Neural cell (in vitro differentiated cells): ENCODE data around the gene ZNF467. TPM values are rescaled to one million over a fixed set of nuclear protein-coding genes. Genes with fewer than 3 reads are reported as not detected.

Source experiments
- H2AFZ ChIP-seq: fragments of 200-600, 300-800 bp; sonication (generic), shearing (Covaris generic); 2 replicates; pipeline ENCODE4 v1.6.0; 2014; ENCODE audit warnings: low read depth, mild to moderate bottlenecking, antibody characterized with exemption, low read length, moderate library complexity
- H3F3A ChIP-seq: fragments of 200-600 bp; shearing (Covaris generic); 2 replicates; pipeline ENCODE4 v1.6.1; 2016; ENCODE audit warnings: mild to moderate bottlenecking, moderate library complexity, mixed read lengths, antibody characterized with exemption, low read length; ENCODE audit not compliant: insufficient read depth, poor library complexity, severe bottlenecking
- H3K27ac ChIP-seq: fragments of 200-600, 300-800 bp; sonication (generic), shearing (Covaris generic); 2 replicates; pipeline ENCODE4 v1.5.1; 2014; ENCODE audit warnings: mild to moderate bottlenecking, low read length, moderate library complexity
- H3K27me3 ChIP-seq: fragments of 300-800, 200-600 bp; sonication (generic), shearing (Covaris generic); 2 replicates; pipeline ENCODE4 v1.6.0; 2014; ENCODE audit warnings: mild to moderate bottlenecking, low read depth, low read length, moderate library complexity; ENCODE audit not compliant: insufficient read depth
- H3K36me3 ChIP-seq: fragments of 300-800, 200-600 bp; sonication (generic), shearing (Covaris generic); 2 replicates; pipeline ENCODE4 v1.5.1; 2014; ENCODE audit warnings: mild to moderate bottlenecking, antibody characterized with exemption, low read length, moderate library complexity; ENCODE audit not compliant: insufficient read depth
- H3K4me2 ChIP-seq: fragments of 300-800, 200-600 bp; sonication (generic), shearing (Covaris generic); 2 replicates; pipeline ENCODE4 v1.6.0; 2014; ENCODE audit warnings: mild to moderate bottlenecking, low read length
- H3K4me3 ChIP-seq: fragments of 300-800, 200-600 bp; sonication (generic), shearing (Covaris generic); 2 replicates; pipeline ENCODE4 v1.5.1; 2014; ENCODE audit warnings: mild to moderate bottlenecking, low read length, moderate library complexity
- H3K79me2 ChIP-seq: fragments of 200-600 bp; shearing (Covaris generic); replicated peaks from 2 replicates; pipeline ENCODE4 v1.6.0; 2014; ENCODE audit warnings: mild to moderate bottlenecking, low read length, moderate library complexity; ENCODE audit not compliant: insufficient read depth
- H3K9ac ChIP-seq: fragments of 300-800, 200-600 bp; sonication (generic), shearing (Covaris generic); 2 replicates; pipeline ENCODE4 v1.6.1; 2016; ENCODE audit warnings: mild to moderate bottlenecking, low read length, mixed read lengths
- H3K9me2 ChIP-seq: fragments of 200-600 bp; shearing (Covaris generic); 2 replicates; pipeline ENCODE4 v1.6.1; 2016; ENCODE audit warnings: mild to moderate bottlenecking, low read length, mixed read lengths; ENCODE audit not compliant: insufficient read depth
- H3K9me3 ChIP-seq: fragments of 200-600, 300-800 bp; sonication (generic), shearing (Covaris generic); 2 replicates; pipeline ENCODE4 v1.6.1; 2016; ENCODE audit warnings: mild to moderate bottlenecking, mixed run types, low read length, moderate library complexity, mixed read lengths
- H4K20me1 ChIP-seq: fragments of 200-600 bp; shearing (Covaris generic); 2 replicates; pipeline ENCODE4 v1.6.1; 2016; ENCODE audit warnings: mild to moderate bottlenecking, mixed run types; ENCODE audit not compliant: insufficient read depth
- CTCF ChIP-seq: fragments of 450-650 bp; IDR thresholded peaks from 2 replicates; pipeline ENCODE4 v1.5.1; 2014; ENCODE audit warnings: antibody characterized with exemption, mild to moderate bottlenecking, moderate library complexity; ENCODE audit not compliant: poor library complexity, severe bottlenecking
- EP300 ChIP-seq: fragments of 450-650 bp; conservative IDR thresholded peaks from 2 replicates; pipeline ENCODE4 v1.6.1; 2014; ENCODE audit warnings: antibody characterized with exemption, mild to moderate bottlenecking, moderate library complexity; ENCODE audit not compliant: poor library complexity, severe bottlenecking
- EZH2 ChIP-seq: fragments of 200-600, 300-800 bp; shearing (Covaris generic), sonication (generic); IDR thresholded peaks from 2 replicates; pipeline ENCODE4 v1.6.1; 2014; ENCODE audit warnings: antibody characterized with exemption, low read length, borderline replicate concordance, mild to moderate bottlenecking; ENCODE audit not compliant: insufficient read depth, poor library complexity, severe bottlenecking
- MXI1 ChIP-seq: fragments of 450-650 bp; conservative IDR thresholded peaks from 2 replicates; pipeline ENCODE4 v1.6.1; 2014; ENCODE audit warnings: antibody characterized with exemption, mild to moderate bottlenecking; ENCODE audit not compliant: poor library complexity, severe bottlenecking
- POLR2AphosphoS5 ChIP-seq: IDR thresholded peaks from 2 replicates; pipeline ENCODE4 v1.6.1; 2012
- RAD21 ChIP-seq: fragments of 450-650 bp; conservative IDR thresholded peaks from 2 replicates; pipeline ENCODE4 v1.6.1; 2014; ENCODE audit warnings: antibody characterized with exemption, mild to moderate bottlenecking, moderate library complexity
- SMC3 ChIP-seq: fragments of 450-650 bp; conservative IDR thresholded peaks from 2 replicates; pipeline ENCODE4 v1.6.1; 2014; ENCODE audit warnings: antibody characterized with exemption, mild to moderate bottlenecking, moderate library complexity; ENCODE audit not compliant: poor library complexity
- TAF1 ChIP-seq: IDR thresholded peaks from 2 replicates; pipeline ENCODE4 v1.6.1; 2012; ENCODE audit warnings: low read depth
- polyA plus RNA-seq: library from polyadenylated mRNA; depleted of rRNA; stranded (reverse); fragments of >200 nt; gene quantifications from 2 replicates; pipeline ENCODE4 v1.2.3, GENCODE V29; 2014
- TF ChIP-seq, protein P1 (sequence below): IDR thresholded peaks from 2 replicates; pipeline ENCODE4 v1.6.1; 2012; ENCODE audit warnings: borderline replicate concordance

Gene ZNF467
- polyA plus RNA-seq, 1 donor from 2014 or later: 11.9 TPM

- Histone ChIP-seq H3K27me3 (no peaks in the 10 kb centered on the region), H3K4me2 (no peak overlapping the region), H3K9ac (no peak overlapping the region), H3K4me3 (no peak overlapping the region), H3K27ac (no peak overlapping the region), H2AFZ (no peak overlapping the region), H3K79me2 (no peaks in the 10 kb centered on the region), H3K36me3 (no peaks in the 10 kb centered on the region), H3F3A (no peaks in the 10 kb centered on the region), H4K20me1 (no peaks in the 10 kb centered on the region), H3K9me2 (no peaks in the 10 kb centered on the region), H3K9me3 (no peaks in the 10 kb centered on the region)
- TF ChIP-seq SMC3: no peak
- no peak for TF ChIP-seq TAF1
- no peak for TF ChIP-seq EZH2
- TF ChIP-seq POLR2AphosphoS5: no peak
- no peak for TF ChIP-seq CTCF
- TF ChIP-seq, protein P1, sequence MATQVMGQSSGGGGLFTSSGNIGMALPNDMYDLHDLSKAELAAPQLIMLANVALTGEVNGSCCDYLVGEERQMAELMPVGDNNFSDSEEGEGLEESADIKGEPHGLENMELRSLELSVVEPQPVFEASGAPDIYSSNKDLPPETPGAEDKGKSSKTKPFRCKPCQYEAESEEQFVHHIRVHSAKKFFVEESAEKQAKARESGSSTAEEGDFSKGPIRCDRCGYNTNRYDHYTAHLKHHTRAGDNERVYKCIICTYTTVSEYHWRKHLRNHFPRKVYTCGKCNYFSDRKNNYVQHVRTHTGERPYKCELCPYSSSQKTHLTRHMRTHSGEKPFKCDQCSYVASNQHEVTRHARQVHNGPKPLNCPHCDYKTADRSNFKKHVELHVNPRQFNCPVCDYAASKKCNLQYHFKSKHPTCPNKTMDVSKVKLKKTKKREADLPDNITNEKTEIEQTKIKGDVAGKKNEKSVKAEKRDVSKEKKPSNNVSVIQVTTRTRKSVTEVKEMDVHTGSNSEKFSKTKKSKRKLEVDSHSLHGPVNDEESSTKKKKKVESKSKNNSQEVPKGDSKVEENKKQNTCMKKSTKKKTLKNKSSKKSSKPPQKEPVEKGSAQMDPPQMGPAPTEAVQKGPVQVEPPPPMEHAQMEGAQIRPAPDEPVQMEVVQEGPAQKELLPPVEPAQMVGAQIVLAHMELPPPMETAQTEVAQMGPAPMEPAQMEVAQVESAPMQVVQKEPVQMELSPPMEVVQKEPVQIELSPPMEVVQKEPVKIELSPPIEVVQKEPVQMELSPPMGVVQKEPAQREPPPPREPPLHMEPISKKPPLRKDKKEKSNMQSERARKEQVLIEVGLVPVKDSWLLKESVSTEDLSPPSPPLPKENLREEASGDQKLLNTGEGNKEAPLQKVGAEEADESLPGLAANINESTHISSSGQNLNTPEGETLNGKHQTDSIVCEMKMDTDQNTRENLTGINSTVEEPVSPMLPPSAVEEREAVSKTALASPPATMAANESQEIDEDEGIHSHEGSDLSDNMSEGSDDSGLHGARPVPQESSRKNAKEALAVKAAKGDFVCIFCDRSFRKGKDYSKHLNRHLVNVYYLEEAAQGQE: no peak
- no peak for TF ChIP-seq RAD21
- TF ChIP-seq EP300: no peak
- TF ChIP-seq MXI1: no peak
Measured at GRCh38 chr7:149748076-149748874, 25.1 kb downstream of the ZNF467 start.

DNA sequence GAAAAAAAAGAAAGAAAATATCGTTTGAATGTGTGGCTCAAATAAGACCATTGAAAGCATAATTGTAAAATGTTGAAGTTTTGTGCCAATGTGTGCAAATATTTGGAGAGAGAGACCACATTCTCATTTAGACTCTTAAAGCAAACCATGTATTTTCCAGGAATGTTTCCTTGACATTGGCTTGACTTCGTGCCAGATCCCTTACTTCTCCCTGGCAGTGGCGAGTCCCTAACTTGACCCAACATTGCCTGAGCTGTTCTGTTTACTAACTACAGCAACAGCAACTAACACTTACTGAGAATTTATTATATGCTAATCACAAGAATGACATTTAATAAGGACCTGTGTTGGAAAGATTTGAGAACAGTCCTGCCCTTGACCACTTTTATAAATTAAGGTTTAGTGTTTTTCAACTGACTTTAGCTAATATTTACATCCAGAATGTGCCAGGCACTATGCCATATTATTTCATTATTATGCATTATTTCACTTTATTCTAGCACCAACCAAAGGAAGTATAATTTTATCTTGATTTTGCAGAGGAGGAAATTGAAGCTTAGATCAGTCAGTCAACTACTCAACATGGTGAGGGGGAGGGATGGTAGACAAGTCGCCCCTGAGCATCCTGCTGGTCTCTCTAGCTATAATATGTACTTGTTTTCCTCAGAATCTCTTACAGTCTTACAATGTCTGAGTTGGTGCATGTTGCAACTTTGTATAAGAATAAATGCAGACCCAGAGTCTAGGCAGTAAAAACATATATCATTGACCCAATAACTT is 29.7 kb downstream of the ZNF467 start:
- no peaks in the 10 kb centered on the region for H3K9me3 ChIP-seq
- no peak for TF ChIP-seq RAD21
- no peak for TF ChIP-seq MXI1
- no peak for TF ChIP-seq POLR2AphosphoS5
- TF ChIP-seq, protein P1: no peak
- no peak for TF ChIP-seq EZH2
- no peak for TF ChIP-seq SMC3
- H3K79me2 ChIP-seq: no peaks in the 10 kb centered on the region
- no peaks in the 10 kb centered on the region for H3F3A ChIP-seq
- no peak overlapping the region for H3K4me3 ChIP-seq
- no peaks in the 10 kb centered on the region for H3K27me3 ChIP-seq
- no peaks in the 10 kb centered on the region for H4K20me1 ChIP-seq
- H3K9ac ChIP-seq: no peak overlapping the region
- H3K4me2 ChIP-seq: no peak overlapping the region
- H3K27ac ChIP-seq: no peak overlapping the region
- H3K9me2 ChIP-seq: no peaks in the 10 kb centered on the region
- no peak overlapping the region for H2AFZ ChIP-seq
- H3K36me3 ChIP-seq: no peaks in the 10 kb centered on the region
